HG02852 (cell line): Measurements from ENCODE around the gene COL8A2.

Experiments used
- ATAC-seq: cut with Tn5 transposase; IDR thresholded peaks from one replicate; pipeline ENCODE4 v1.9.1; 2021; ENCODE audit warnings: mild to moderate bottlenecking, moderate library complexity; ENCODE audit not compliant: unreplicated experiment

COL8A2 gene

GRCh38 chr1:36115200-36115669 is 9.8 kb downstream of the COL8A2 start:
- ATAC-seq = no peak

GRCh38 chr1:36114371-36114770 is 10.7 kb downstream of the COL8A2 start:
- ATAC-seq = no peak

GRCh38 chr1:36112823-36113222 is 12.2 kb downstream of the COL8A2 start:
- no peak for ATAC-seq

- no peak for ATAC-seq
These were observed 13.9 kb downstream of the COL8A2 start for GRCh38 chr1:36111151-36111550.

GRCh38 chr1:36109041-36109679 is 15.9 kb downstream of the COL8A2 start:
- no peak for ATAC-seq

- no peak for ATAC-seq
These were observed 16.7 kb downstream of the COL8A2 start for GRCh38 chr1:36108314-36108713.

GRCh38 chr1:36107394-36107793 is 17.6 kb downstream of the COL8A2 start:
- ATAC-seq = no peak

- no peak for ATAC-seq
These were observed 18.8 kb downstream of the COL8A2 start for GRCh38 chr1:36106269-36106668.

- no peak for ATAC-seq
These were observed 23.5 kb downstream of the COL8A2 start for GRCh38 chr1:36101546-36101945.

GRCh38 chr1:36100376-36100775 is 24.6 kb downstream of the COL8A2 start:
- no peak for ATAC-seq

- ATAC-seq = no peak
These were observed 25.2 kb downstream of the COL8A2 start for GRCh38 chr1:36099681-36100341.

GRCh38 chr1:36098650-36099365 is 26.2 kb downstream of the COL8A2 start:
- no peak for ATAC-seq

- ATAC-seq = no peak
These were observed 27.1 kb downstream of the COL8A2 start for GRCh38 chr1:36097693-36098585.

- no peak for ATAC-seq
These were observed 28.3 kb downstream of the COL8A2 start for GRCh38 chr1:36096500-36097432.

GRCh38 chr1:36095760-36096405 is 29.1 kb downstream of the COL8A2 start:
- ATAC-seq = no peak

- ATAC-seq = no peak
These were observed 30.4 kb downstream of the COL8A2 start for GRCh38 chr1:36094621-36095061.

- ATAC-seq = no peak
These were observed 31.1 kb downstream of the COL8A2 start for GRCh38 chr1:36093929-36094328.

- ATAC-seq = no peak
These were observed 31.8 kb downstream of the COL8A2 start for GRCh38 chr1:36093226-36093625.

GRCh38 chr1:36092798-36093185 is 32.2 kb downstream of the COL8A2 start:
- no peak for ATAC-seq
